ENCODE measurements around the gene CTBS.

The CTBS gene

GRCh38 chr1:84504580-84505492, 69.4 kb downstream of the CTBS start:
- TF ChIP-seq, protein P1, sequence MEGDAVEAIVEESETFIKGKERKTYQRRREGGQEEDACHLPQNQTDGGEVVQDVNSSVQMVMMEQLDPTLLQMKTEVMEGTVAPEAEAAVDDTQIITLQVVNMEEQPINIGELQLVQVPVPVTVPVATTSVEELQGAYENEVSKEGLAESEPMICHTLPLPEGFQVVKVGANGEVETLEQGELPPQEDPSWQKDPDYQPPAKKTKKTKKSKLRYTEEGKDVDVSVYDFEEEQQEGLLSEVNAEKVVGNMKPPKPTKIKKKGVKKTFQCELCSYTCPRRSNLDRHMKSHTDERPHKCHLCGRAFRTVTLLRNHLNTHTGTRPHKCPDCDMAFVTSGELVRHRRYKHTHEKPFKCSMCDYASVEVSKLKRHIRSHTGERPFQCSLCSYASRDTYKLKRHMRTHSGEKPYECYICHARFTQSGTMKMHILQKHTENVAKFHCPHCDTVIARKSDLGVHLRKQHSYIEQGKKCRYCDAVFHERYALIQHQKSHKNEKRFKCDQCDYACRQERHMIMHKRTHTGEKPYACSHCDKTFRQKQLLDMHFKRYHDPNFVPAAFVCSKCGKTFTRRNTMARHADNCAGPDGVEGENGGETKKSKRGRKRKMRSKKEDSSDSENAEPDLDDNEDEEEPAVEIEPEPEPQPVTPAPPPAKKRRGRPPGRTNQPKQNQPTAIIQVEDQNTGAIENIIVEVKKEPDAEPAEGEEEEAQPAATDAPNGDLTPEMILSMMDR (conservative IDR thresholded peaks at IDR 0.05; ENCODE audit: control insufficient read depth, insufficient read depth, low read depth, low read length) = peak; percentile 21
- peak overlapping the region; percentile 83 for H3K4me3 ChIP-seq (ENCODE audit: control insufficient read depth, low read depth, low read length)
- peak; percentile 79 for DNase-seq (ENCODE audit: low read depth)

DNA sequence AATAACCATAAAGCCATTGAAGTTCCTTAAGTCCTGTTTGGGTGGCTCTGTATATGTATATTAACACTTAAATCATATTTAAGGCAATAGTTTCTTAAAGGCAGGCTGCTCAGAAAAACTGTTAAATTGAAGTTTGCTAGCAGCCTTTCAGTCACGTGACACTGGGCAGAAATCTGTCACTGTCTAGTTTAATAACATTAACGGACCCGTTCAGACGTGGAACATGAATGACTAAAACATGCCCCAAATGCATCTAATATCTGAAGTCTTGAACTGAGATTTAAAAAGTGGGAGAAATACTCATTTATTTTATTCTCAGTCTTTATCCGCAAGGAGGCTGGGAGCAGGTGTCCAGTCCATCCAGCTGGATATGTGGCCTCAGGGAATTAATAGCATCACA, 71.3 kb downstream of the CTBS start:
- TF ChIP-seq, protein P1 (conservative IDR thresholded peaks at IDR 0.05; ENCODE audit: control insufficient read depth, insufficient read depth, low read depth, low read length) = no peak
- no peak overlapping the region for H3K4me3 ChIP-seq (ENCODE audit: control insufficient read depth, low read depth, low read length)

More for the DNA sequence above, 71.3 kb downstream of the CTBS start:
- DNase-seq (ENCODE audit: low read depth) = no peak
